GM19193 (cell line): ENCODE data around the gene HECTD2.

Experiments used
- POLR2A ChIP-seq: IDR thresholded peaks from 4 replicates; pipeline ENCODE4 v1.6.1; 2011; ENCODE audit not compliant: insufficient read depth, insufficient read length; ENCODE audit errors: extremely low read depth

The HECTD2 gene

DNA sequence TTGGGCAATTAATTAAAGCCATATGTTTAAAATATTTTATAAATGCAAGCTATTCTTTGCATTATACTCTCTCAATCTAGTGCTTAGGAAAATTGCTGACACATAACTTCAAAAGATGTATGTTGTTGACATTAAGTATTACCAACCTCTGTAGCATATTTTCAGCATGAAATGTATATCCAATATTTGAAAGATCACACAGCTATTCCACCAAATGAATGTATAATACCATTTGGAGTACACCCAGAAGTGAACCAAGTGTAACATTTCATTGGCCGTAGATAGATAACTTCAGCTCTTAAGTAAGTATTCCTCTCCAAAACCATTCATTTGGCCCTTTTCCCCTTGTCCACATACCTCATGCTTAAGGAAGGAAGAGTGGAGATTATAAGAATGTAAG lies 104.6 kb downstream of the HECTD2 start:
- no peak for TF ChIP-seq POLR2A

DNA sequence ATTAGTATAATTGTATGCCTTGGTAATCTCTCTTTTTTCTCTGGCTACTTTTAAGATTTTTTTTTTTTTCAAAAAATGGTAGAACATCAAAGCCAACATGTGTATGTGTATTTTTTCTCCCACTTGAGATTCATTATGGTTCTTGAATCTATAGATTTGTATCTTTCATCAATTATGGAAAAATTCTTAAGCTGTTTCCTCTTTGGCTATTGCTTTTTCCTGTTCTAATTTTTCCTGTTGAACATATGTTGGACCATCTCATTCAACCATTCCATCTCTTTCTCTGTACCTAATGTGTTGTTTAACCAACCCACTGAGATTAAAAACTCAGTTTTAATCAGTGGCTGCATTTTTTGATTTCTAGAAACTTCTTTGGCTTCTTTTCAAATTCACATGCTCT lies 107.2 kb downstream of the HECTD2 start:
- TF ChIP-seq POLR2A, result no peak

DNA sequence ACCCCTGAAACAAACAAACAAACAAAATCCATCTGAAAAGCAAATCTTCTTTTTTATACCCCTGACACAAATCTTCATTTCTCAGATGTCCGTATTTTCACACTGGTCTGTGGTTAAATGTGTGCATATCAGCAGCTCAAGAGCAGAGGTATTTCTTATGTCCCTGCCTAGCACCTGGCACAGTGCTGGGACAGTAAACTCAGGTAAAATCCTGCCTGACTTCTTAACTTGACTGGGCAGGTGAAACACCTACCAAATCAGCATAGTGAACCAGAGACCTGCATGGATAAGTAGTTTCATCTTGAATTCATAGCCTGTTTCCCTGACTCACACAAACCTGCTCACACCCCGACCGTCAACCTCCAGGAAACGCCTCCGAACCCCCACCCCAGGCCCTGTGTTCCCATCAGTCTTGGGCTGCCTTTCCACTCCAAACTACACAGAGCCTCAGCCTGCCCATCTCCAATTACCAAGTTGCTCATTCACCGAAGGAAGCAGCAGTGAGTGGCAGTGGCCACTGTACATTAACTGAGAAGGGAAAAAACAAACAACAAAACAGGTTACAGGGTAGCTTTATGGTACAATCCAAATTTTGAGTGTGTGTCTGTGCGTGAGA lies 109.9 kb downstream of the HECTD2 start:
- TF ChIP-seq POLR2A, result no peak

DNA sequence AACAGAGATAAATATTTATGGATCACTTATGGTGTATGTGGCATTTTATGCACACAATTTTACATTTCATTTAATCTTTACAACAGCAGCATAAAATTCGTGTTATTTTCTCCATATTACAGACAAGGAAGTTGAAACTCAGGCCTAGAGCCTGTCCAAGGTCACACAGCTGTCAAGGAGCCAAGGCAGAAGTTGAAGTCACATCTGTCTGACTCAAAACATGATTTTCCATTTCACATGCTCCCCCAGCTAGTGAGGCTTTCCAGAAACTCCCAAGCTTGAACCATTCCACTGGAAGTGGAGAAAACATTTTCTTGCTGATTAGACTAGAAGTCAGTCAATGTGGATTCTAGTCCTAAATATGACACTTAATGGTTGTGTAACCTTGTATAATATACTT lies 110.5 kb downstream of the HECTD2 start:
- TF ChIP-seq POLR2A, result no peak

DNA sequence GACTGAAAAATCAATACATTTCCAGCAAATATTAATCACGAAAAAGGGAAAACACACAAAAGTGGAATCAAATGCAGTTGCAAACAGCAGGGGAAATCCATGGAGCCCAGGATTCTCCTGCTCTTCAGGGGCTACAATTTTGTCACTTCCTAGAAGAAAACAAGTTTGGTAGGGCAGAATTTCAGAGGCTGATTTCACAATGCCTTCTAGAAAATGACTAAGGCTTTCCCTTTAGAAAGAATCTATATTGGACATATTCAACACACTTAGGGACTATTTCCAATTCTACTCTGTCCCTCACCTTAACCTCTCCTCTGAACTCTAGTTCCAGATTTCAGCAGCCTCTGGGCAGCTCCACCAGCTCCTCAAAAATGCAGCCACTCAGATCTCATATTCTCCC lies 111.3 kb downstream of the HECTD2 start:
- no peak for TF ChIP-seq POLR2A

DNA sequence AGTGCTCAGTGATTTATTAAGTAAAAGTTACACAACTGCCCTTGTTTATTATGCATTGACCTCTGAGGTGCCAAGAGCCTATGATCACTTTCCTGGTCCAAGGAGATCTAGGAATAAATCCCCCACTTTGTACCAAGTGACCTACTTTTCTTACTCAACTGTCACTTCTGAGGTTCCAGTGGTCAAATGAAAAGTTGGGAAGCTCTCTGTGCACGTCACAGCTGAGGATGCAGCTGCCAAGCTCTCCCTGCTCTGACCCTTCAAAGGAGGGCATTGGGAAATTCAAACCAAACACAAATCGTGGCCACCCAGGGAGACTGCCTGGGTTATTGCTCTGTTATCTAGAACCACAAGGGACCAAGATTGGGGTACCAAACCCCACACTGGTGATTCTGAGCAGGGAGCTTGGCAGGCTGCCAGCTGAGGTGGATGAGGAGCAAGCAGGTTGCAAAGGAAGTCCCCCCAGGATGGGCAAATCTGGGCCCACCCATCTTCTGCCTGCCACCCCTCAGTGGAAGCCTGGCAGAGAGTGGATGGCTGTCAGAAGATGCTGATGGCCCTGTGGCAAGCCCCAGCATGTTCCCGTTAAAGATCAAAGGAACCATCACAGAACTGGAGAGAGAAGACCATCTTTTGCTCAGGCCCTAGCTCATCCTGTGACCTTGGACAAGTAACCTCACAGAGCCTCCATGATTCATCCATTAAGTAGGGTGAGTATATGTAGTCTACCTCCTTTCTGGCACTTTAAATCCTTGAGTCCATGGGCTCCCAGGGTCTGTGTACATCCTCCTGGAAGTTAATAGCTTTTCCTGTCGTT lies 116.0 kb downstream of the HECTD2 start:
- TF ChIP-seq POLR2A, result no peak

DNA sequence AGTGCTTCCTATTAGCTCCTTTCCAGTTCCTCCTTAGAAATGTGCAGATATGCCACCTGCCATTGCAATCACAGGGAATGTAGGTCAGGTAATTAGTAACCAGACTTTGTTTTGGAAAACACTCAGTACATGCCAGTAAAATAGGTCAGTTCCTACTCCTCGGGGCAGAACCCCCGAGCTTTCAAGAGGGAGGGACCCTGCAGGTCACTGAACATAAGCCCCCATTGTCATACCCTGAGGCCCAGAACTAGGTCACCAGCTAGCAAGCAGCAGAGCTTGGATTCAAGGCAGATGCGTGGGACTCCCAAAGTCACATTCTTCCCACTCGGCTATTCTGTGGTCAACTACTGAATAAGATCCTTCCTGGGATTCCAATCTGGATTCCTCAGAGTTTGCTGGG lies 117.9 kb downstream of the HECTD2 start:
- no peak for TF ChIP-seq POLR2A

DNA sequence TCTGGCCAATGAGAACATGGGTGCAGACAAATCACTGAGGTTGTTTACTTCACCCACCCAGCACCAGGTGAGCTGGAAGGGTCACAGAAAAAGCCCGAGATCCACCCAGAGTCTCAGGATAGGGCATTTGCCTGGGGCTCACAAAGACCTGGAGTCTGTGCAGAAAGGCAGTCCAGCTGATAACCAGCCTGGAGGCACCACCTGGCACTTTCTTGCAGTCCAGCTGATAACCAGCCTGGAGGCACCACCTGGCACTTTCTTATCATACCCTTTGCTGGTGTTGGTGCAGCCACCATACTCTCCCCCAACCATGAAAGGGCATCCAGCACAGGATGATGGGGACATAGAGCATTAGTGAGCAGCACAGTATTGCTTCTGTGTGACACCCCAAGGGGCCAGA lies 118.6 kb downstream of the HECTD2 start:
- TF ChIP-seq POLR2A, result no peak

DNA sequence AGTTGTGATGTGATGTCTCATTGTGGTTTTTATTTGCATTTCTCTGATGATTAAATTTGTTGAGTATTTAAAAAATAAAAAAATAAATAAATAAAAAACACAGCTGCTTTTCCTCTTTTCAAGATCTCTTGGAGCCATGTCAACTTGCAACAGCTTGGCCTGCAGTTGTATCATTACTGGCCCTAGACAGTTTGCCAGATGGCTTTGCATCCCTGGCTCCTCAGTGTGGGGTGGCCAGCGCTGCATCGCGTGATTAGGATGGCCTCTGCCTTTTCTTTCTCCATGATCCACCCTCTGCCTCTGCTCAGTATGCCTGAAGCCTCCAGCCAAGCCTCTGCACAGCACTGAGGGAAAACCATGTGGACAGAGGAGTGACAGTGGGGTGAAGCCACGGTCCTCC lies 126.0 kb downstream of the HECTD2 start:
- TF ChIP-seq POLR2A, result no peak

DNA sequence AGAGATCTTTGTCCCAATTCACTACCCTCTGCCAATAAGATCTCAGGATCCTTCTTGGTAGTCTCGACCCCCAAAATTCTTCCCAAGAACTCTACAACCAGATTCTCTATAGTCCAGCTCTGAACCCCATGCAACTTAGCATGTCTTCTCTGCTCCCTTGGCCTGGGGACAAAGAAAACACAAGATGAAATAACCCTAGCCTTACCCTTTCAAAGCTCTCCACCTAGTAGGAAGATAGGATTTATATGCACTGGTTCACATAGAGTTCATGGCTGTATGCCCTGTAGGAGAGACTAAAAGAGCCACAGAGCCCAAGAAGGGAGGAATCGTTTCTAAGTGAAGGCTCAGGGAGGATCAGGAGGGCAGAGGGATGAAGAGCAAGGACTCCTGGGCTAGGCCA lies 126.6 kb downstream of the HECTD2 start:
- no peak for TF ChIP-seq POLR2A

DNA sequence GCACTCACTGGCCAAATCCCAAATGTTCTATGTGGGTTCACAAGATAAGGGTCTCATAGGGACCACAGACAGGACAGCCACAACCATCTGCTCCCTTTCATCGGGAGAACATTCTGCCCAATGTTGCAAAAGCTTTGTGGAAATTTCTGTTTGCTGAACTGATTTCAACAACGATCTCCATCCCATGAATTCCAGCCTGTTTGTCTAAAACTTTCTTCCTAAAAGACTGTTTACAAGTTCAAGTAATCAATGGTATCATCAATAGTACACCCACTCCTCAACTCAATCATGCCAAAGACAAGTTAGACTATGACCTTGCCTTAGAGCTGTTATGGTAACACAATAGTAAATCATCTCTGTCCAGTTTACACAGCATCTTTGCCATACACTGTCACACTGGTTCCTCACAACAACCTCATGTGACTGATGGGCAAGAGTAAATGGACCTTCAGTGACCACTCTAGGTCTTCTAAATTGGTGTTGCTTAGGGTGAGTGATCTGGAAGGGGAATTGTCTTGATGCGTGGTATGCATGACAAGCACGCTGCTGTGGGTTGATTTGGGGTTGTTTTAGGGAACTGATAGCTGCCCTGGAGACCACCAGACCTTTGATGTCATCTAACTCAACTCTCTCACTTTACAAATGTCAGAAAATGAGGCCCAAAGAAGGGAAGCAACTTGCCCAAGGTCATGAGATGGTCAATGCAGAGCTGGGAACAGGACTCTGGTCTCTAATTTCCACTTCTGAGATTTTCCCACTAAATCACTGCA lies 127.7 kb downstream of the HECTD2 start:
- TF ChIP-seq POLR2A, result no peak

DNA sequence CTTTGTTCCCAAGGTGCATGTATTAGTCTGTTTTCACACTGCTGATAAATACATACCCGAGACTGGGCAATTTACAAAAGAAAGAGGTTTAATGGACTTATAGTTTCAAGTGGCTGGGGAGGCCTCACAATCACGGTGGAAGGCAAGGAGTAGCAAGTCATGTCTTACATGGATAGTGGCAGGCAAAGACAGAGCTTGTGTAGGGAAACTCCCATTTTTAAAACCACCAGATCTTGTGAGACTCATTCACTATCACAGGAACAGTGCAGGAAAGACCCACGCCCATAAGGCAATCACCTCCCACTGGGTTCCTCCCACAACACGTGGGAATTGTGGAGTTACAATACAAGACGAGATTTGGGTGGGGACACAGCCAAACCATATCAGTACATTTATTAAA lies 129.8 kb downstream of the HECTD2 start:
- no peak for TF ChIP-seq POLR2A

DNA sequence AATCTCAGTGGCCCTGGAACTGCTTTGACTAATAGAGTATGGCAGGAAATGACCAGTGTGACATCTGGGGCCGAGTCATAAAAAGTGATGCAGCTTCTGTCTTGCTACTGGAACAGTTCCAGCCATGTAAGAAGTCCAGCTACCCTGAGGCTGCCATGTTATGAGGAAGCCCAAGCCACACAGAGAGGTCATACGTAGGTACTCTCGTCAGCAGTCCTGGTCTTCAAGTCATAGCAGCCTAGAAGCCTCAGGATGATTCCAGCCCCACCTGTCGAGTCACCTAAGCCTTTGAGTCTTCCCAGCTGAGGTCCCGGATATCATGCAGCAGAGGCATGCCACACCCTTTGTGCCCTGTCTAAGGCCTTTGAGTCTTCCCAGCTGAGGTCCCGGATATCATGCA lies 130.6 kb downstream of the HECTD2 start:
- TF ChIP-seq POLR2A, result no peak

DNA sequence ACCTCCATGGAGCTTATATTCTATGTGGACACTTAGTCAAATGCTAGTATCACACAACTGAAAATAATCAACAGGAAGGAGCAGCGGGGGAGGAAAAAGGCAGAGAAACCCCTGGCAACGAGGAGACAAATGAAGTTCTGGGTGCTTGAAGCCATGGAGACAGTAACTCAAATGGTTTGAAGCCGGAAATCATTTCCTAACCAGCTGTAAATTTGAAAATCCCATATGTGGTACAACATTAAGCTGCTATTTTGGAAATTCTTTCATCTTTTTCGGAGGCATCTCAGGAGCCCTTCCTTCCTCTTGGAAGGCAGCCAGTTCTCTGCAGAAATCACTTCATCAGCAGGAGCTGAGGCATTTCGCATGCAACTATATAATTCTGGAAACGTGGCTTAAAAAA lies 131.3 kb downstream of the HECTD2 start:
- no peak for TF ChIP-seq POLR2A

DNA sequence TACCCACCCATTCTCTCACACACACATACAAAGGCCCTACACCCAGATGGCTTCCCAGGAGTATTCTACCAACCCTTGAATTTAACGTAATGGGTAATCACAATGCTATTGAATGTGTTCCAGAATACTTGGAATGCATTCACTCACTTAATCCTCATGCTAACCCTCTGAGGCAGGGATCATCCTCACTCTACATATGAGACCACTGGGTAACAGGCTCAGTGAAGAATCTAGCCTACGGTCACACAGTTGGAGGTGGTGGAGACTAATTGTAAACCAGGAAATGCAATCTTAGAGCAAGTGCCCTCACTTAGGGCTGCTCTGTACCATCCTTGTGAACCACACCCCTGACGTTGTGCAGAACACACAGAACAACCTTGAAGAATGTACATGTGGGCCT lies 135.2 kb downstream of the HECTD2 start:
- no peak for TF ChIP-seq POLR2A

DNA sequence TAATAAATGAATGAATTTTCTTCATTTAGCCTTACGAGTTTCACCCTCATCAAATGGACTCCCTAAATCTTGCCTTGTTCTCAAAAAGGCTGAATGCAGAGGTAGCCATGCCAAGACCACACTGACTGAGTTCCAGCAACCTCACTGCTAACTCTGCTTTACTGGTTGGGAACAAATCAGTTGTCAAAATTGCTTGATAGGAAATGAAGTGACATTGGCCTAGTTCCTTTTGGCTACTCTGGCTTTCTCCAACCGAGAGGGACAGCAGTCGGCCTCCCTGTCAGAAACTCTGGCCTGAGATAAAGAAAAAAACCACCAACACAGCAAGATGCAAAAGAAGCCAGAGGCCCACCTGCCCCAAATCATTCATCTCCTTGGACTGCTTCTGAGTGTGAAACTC lies 135.7 kb downstream of the HECTD2 start:
- no peak for TF ChIP-seq POLR2A
